Pancreas (tissue), 10 donors: Measurements from ENCODE around the gene GRK5. TPM values are rescaled to one million over a fixed set of nuclear protein-coding genes. Genes with fewer than 3 reads are reported as not detected.
A peak's percentile ranks its signal among the peaks of the same experiment; 100 is the strongest.

Experiments used
- ATAC-seq, 4 donors: fragments of 200-7000 bp; cut with Tn5 transposase; one replicate each; pipeline versions ENCODE4 v1.8.0 to v1.9.1; 2020; ENCODE audit warnings: mild to moderate bottlenecking in 4 of 4, moderate library complexity in 4 of 4
- DNase-seq, 6 donors: peaks; one replicate each; pipeline ENCODE4 v3.0.0-alpha.2; 2020
- FAIRE-seq: peaks from 2 replicates; lab custom pipeline; 2012; peaks lifted over from hg19 to GRCh38; lab: Jason Lieb, UNC
- H3K27ac ChIP-seq, 4 donors: fragments of 200-600 bp; sonication (generic); 1 replicate in 3 of 4; 2 replicates in 1 of 4; pipeline versions ENCODE4 v1.5.0 to v1.8.0; 2020
- H3K27me3 ChIP-seq, 4 donors: fragments of 200-600 bp; one replicate each; pipeline ENCODE4 v1.8.0; 2021
- H3K36me3 ChIP-seq, 3 donors: fragments of 200-600 bp; sonication (generic) in 1 of 3; one replicate each; pipeline versions ENCODE4 v1.5.0 to v1.8.0; 2020 to 2021
- H3K4me1 ChIP-seq, 3 donors: fragments of 200-600 bp; one replicate each; pipeline ENCODE4 v1.8.0; 2021
- H3K4me3 ChIP-seq, 4 donors: fragments of 200-600 bp; sonication (generic) in 2 of 4; one replicate each; pipeline versions ENCODE4 v1.5.0 to v1.8.0; 2020 to 2021
- H3K9me3 ChIP-seq, 4 donors: fragments of 200-600 bp; one replicate each; pipeline ENCODE4 v1.8.0; 2021
- whole genome bisulfite sequencing, 2 donors: extraction: QIAGEN DNeasy Blood & Tissue Kit; methylation state at CpG; one replicate each; pipeline ENCODE4 v1.1.7; 2013; 5-methylcytosine and 5-hydroxymethylcytosine counted together
- intact Hi-C, 3 donors: fragments of 100-400 bp; cut with DNase I; formaldehyde crosslinking; loops; one replicate each; pipeline versions ENCODE4 v1.11.1 to v1.14.2; 2022
- polyA plus RNA-seq, 2 donors: library from polyadenylated mRNA; stranded (reverse); fragments of 200-250 nt; gene quantifications; one replicate each; pipeline ENCODE4 v1.2.3, GENCODE V29; 2013
- total RNA-seq, 6 donors: library from RNA; stranded (reverse); fragmentation: NEBNext Ultra II Directional in 4 of 6; extraction: Animal tissue kit (Norgen Biotek cat#: 25700) in 4 of 6; gene quantifications; one replicate each; pipeline versions ENCODE4 v1.2.1 to v1.2.4, GENCODE V29; 2021 to 2023
- TF ChIP-seq, protein P1 (sequence below), 4 donors: fragments of 200-600 bp; sonication (generic) in 3 of 4; IDR thresholded peaks; one replicate each; pipeline versions ENCODE4 v1.5.0 to v1.8.0; 2021; ENCODE audit warnings: antibody characterized with exemption in 4 of 4
- donor health status: healthy with polysubstance abuse.
- donor health status: DM: no; HTN: no; CAD: no; lungs with moderate emphysema.
- donor health status: DM: no; HTN: no; CAD: no.
- donor health status: control.
- donor health status: control.
- donor health status: Bipolar disorder and iron deficiency.
- donor health status: DM: yes; HTN: yes; CAD: no.
- donor health status: DM: no; HTN: no; CAD: no.
- donor health status: DM: no; HTN: no; CAD: no.
- donor health status: DM: yes; HTN: yes; CAD: no.

Gene GRK5
- total and polyA plus RNA-seq, 8 donors: 1.4 to 6.0 (median 2.5) TPM

DNA sequence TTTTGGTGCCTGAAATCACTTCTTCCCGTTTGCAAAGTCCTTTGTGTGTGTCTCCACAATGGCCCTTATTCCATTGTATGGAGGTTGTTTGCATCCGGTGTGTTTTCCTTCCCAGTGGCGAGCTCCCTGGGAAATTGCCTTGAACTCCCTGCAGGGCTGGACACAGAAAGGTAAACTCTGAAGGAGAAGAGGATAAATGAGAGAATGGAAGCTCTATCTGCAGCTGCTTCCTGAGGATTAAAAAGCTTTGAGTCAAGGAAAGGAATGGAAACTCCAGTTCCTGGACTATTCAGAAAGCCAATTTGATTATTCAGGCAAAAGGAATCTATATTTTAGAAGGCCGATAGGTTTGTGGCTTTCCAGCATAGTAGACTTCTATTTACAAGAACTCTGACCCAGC is 4.4 kb upstream of the GRK5 start:
- intact Hi-C loops: loop anchor here in 2 of 3 donors (10.0 kb wide), 1 partner anchor 212 kb away; no protein-coding TSS in a partner anchor
- no peak for DNase-seq
- Histone ChIP-seq H3K36me3 (no peaks in the 10 kb centered on the region), H3K4me1 (peaks cover 0 to 9% (median 0%) of the 10 kb centered on the region in 3 donors), H3K27me3 (no peaks in the 10 kb centered on the region), H3K4me3 (no peak overlapping the region), H3K27ac (no peak overlapping the region), H3K9me3 (no peaks in the 10 kb centered on the region)
- 54 to 69% methylated on average over 4 of the region's 4 CpGs for WGBS, 2 donors
- TF ChIP-seq, protein P1, sequence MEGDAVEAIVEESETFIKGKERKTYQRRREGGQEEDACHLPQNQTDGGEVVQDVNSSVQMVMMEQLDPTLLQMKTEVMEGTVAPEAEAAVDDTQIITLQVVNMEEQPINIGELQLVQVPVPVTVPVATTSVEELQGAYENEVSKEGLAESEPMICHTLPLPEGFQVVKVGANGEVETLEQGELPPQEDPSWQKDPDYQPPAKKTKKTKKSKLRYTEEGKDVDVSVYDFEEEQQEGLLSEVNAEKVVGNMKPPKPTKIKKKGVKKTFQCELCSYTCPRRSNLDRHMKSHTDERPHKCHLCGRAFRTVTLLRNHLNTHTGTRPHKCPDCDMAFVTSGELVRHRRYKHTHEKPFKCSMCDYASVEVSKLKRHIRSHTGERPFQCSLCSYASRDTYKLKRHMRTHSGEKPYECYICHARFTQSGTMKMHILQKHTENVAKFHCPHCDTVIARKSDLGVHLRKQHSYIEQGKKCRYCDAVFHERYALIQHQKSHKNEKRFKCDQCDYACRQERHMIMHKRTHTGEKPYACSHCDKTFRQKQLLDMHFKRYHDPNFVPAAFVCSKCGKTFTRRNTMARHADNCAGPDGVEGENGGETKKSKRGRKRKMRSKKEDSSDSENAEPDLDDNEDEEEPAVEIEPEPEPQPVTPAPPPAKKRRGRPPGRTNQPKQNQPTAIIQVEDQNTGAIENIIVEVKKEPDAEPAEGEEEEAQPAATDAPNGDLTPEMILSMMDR (IDR thresholded peaks at IDR 0.05): no peak
- no peak for ATAC-seq
- FAIRE-seq: no peak

DNA sequence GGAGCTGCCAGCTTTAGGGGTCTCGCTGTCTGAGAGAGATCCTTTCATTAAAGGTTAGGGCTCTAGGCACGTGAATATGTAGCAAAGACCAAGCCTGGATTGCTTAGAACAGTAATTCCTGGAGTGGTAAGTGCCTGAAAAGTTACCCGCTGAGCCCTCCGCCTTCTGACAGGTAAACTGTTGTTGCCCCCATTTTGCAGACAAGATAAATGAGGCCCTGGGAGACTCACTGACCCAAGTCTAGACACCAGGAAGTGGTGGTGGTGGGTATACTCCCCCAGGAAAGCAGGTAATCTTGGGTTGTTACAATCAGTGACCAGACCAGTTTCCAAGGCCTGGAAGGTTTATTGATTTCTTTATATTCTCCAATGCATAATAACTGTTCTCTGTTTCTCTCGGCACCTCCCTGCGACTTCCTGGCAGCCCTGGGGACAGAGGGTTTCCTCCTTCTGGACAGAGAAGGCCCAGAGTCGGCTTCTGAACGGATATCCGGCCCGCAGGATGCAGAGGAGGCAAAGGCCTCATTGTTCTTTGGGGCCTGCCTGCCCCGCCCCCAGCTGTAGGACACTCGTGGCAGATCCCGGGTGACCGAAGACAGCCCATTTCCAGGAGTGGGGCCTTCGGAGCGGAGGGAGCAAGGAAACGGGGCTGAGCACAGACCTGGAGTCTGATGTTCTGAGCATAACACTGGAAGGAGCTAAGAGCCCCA is 1.3 kb upstream of the GRK5 start:
- H3K27ac ChIP-seq: peak overlapping the region; percentile 88 to 97 (median 94)
- TF ChIP-seq, protein P1 (IDR thresholded peaks at IDR 0.05): no peak
- H3K9me3 ChIP-seq: no peaks in the 10 kb centered on the region
- intact Hi-C loops: loop anchor here in 2 of 3 donors (10.0 kb wide), 1 partner anchor 209 kb away; no protein-coding TSS in a partner anchor
- peak overlapping the region; percentile 74 to 98 (median 82) for H3K4me3 ChIP-seq
- H3K36me3 ChIP-seq: no peaks in the 10 kb centered on the region
- peak in 3 of 4 donors; percentile 4 to 44 (median 10) for ATAC-seq
- H3K27me3 ChIP-seq: no peaks in the 10 kb centered on the region
- H3K4me1 ChIP-seq: peaks cover 0 to 25% (median 0%) of the 10 kb centered on the region in 3 donors
- peak in 5 of 6 donors; percentile 45 to 81 (median 60) for DNase-seq
- FAIRE-seq: no peak
- 30 to 33% methylated on average over 17 of the region's 17 CpGs for WGBS, 2 donors

DNA sequence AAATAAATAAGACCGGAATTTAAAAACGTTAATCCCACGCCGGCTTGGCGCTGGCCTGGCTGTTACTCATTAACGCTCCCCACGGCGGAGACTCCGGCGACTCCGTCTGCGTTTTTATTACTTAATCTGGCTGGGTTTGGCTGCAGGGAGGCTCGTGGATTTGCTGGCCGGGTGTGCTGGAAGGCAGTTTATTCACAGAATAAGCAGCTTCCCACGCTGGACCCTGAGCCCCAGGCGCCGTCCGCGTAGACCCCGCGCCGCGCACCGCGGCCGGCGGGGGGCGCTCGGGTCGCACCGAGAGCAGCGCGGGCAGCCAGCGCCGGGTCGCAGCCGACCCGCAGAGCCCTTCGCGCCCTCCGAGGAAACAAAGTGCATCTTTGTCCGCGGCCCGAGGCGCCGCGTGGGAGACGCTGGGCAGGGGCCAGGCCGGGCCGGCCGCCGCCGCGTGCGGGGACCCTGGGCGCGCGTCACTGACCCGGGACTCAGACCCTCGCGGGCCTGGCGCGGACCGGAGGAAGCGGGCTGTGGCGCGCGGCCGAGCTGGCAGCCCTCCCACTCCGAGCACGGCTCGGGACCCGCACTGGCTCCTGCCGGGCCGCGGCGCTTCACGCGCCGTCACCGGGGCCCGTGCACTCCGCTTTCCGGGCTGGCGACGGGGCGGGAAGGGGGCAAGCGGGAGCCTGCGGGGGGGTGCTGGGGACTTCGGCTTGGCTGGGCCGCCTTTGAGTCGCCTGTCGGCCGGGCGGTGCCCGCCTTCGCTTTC is 587 bp upstream of the GRK5 start:
- TF ChIP-seq, protein P1 (IDR thresholded peaks at IDR 0.05): peak in 3 of 4 donors; percentile 49 to 75 (median 74)
- DNase-seq (peak in 5 of 6 donors; percentile 48 to 87 (median 65)), FAIRE-seq (no peak), ATAC-seq (peak; percentile 62 to 75 (median 74))
- Histone ChIP-seq H3K27me3 (no peaks in the 10 kb centered on the region), H3K27ac (peak overlapping the region; percentile 88 to 97 (median 94)), H3K36me3 (no peaks in the 10 kb centered on the region), H3K9me3 (no peaks in the 10 kb centered on the region), H3K4me3 (peak overlapping the region; percentile 74 to 98 (median 82)), H3K4me1 (peaks cover 0 to 25% (median 0%) of the 10 kb centered on the region in 3 donors)
- 0 to 1% methylated on average over 73 to 97 of the region's 97 CpGs for WGBS, 2 donors
- intact Hi-C loops: loop anchor here in 2 of 3 donors (10.0 kb wide), 1 partner anchor 208 kb away; no protein-coding TSS in a partner anchor

DNA sequence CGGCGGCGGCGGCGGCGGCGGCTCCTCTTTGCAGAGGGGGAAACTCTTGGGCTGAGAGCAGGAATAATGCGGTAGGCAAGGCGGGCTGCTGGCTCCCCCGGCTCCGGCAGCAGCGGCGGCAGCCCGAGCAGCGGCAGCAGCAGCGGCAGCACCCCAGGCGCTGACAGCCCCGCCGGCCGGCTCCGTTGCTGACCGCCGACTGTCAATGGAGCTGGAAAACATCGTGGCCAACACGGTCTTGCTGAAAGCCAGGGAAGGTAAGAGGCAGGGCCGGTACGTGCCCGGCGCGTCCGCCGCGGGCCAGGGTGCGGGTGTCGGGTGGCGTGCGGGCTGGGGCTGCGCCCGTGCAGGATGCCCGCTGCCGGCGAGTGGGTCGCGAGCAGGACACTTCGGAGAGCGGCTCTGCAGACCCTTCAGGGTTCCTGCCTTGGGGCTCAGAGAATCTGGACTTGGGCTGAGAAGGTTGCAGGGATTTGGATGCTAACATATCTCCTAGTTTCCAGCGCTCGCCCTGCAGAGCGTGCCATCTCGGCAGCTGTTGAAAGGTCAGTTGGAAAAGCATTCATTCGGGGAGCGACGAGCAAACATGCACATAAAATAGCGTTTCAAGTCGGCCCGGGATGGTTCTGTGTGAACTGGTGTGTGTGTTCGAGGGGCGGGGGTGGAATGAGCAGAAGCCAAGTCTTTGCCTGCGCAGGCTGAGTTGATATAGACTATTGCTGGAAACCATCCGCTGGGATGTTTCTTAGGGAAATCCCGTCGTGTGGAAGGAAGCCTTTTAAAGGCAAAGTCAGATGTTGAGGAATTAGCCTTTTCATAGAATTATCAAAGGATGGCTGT is 562 bp downstream of the GRK5 start:
- intact Hi-C loops: loop anchor here in 2 of 3 donors (10.0 kb wide), 1 partner anchor 207 kb away; no protein-coding TSS in a partner anchor
- peak; percentile 25 to 84 (median 50) for DNase-seq
- 0% methylated on average over 53 to 62 of the region's 62 CpGs for WGBS, 2 donors

More for the DNA sequence above, 562 bp downstream of the GRK5 start:
- Histone ChIP-seq H3K27ac (peak overlapping the region in 2 of 4 donors; percentile 76 to 97), H3K4me1 (peaks cover 0 to 25% (median 0%) of the 10 kb centered on the region in 3 donors), H3K4me3 (peak overlapping the region; percentile 74 to 98 (median 82)), H3K36me3 (no peaks in the 10 kb centered on the region), H3K9me3 (no peaks in the 10 kb centered on the region), H3K27me3 (no peaks in the 10 kb centered on the region)
- ATAC-seq (peak; percentile 12 to 27 (median 16)), FAIRE-seq (no peak)
- TF ChIP-seq, protein P1 (IDR thresholded peaks at IDR 0.05): no peak
